ENCODE data around the gene CCDC13.

Gene CCDC13

GRCh38 chr3:42732829-42733459 is 40.1 kb downstream of the CCDC13 start:
- no peak for DNase-seq (ENCODE audit: low spot score)

- no peak for DNase-seq (ENCODE audit: low spot score)
These were observed 40.7 kb downstream of the CCDC13 start for GRCh38 chr3:42732196-42732828.

GRCh38 chr3:42731476-42732195 is 41.4 kb downstream of the CCDC13 start:
- no peak for DNase-seq (ENCODE audit: low spot score)

- no peak for DNase-seq (ENCODE audit: low spot score)
These were observed 42.2 kb downstream of the CCDC13 start for GRCh38 chr3:42730706-42731420.

- no peak for DNase-seq (ENCODE audit: low spot score)
These were observed 42.8 kb downstream of the CCDC13 start for GRCh38 chr3:42730294-42730693.

GRCh38 chr3:42729404-42730145 is 43.5 kb downstream of the CCDC13 start:
- DNase-seq (ENCODE audit: low spot score), result no peak

- DNase-seq (ENCODE audit: low spot score), result no peak
These were observed 44.2 kb downstream of the CCDC13 start for GRCh38 chr3:42728668-42729364.

- no peak for DNase-seq (ENCODE audit: low spot score)
These were observed 45.0 kb downstream of the CCDC13 start for GRCh38 chr3:42728056-42728455.

GRCh38 chr3:42725454-42725853 is 47.6 kb downstream of the CCDC13 start:
- DNase-seq (ENCODE audit: low spot score), result no peak

GRCh38 chr3:42723219-42723618 is 49.8 kb downstream of the CCDC13 start:
- no peak for DNase-seq (ENCODE audit: low spot score)
